Mesenchymal stem cell (in vitro differentiated cells and primary cell): ENCODE measurements around the gene PIGO.

Source experiments
- DNase-seq: peaks from one replicate; pipeline ENCODE4 v3.0.0-alpha.2; 2013
- H2AFZ ChIP-seq: one replicate; pipeline ENCODE4 v1.6.1; 2013; ENCODE audit warnings: low read depth, mild to moderate bottlenecking, control low read depth, inconsistent platforms, low read length, moderate library complexity
- H2AK5ac ChIP-seq: 2 replicates; pipeline ENCODE4 v1.6.1; 2013; ENCODE audit warnings: low read length, moderate library complexity, mild to moderate bottlenecking, inconsistent platforms; ENCODE audit not compliant: severe bottlenecking
- H2BK120ac ChIP-seq: one replicate; pipeline ENCODE4 v1.6.1; 2013; ENCODE audit warnings: low read depth, mild to moderate bottlenecking, inconsistent platforms, low read length, moderate library complexity
- H2BK12ac ChIP-seq, 2 experiments: one replicate each; pipeline ENCODE4 v1.6.1; 2013; ENCODE audit warnings: inconsistent platforms in 2 of 2, low read length in 2 of 2, mild to moderate bottlenecking in 2 of 2, moderate library complexity in 2 of 2, control low read depth in 1 of 2
- H2BK15ac ChIP-seq: one replicate; pipeline ENCODE4 v1.6.1; 2013; ENCODE audit warnings: mild to moderate bottlenecking, low read depth, inconsistent platforms; ENCODE audit not compliant: poor library complexity, severe bottlenecking
- H2BK5ac ChIP-seq: 2 replicates; pipeline ENCODE4 v1.6.1; 2013; ENCODE audit warnings: low read depth, mild to moderate bottlenecking, low read length, control low read depth, inconsistent platforms; ENCODE audit not compliant: poor library complexity, severe bottlenecking
- H3K14ac ChIP-seq, 2 experiments: one replicate each; pipeline ENCODE4 v1.6.1; 2013; ENCODE audit warnings: inconsistent platforms in 2 of 2, low read length in 2 of 2, control low read depth in 1 of 2, mild to moderate bottlenecking in 1 of 2, moderate library complexity in 1 of 2
- H3K18ac ChIP-seq, 2 experiments: one replicate each; pipeline ENCODE4 v1.6.1; 2013; ENCODE audit warnings: inconsistent platforms in 2 of 2, low read length in 2 of 2, control low read depth in 1 of 2, low read depth in 1 of 2, mild to moderate bottlenecking in 1 of 2
- H3K23ac ChIP-seq, 2 experiments: one replicate each; pipeline ENCODE4 v1.6.1; 2013; ENCODE audit warnings: inconsistent platforms in 2 of 2, low read length in 2 of 2, mild to moderate bottlenecking in 2 of 2, moderate library complexity in 2 of 2, control low read depth in 1 of 2
- H3K27ac ChIP-seq: 2 replicates; pipeline ENCODE4 v1.5.1; 2013; ENCODE audit warnings: mild to moderate bottlenecking, moderate library complexity, low read length, control low read depth, inconsistent platforms; ENCODE audit not compliant: poor library complexity, severe bottlenecking
- H3K27me3 ChIP-seq, 2 experiments: 2 replicates each; pipeline versions ENCODE4 v1.6.1 to v1.7.0; 2013; ENCODE audit warnings: low read length in 2 of 2, mild to moderate bottlenecking in 2 of 2, moderate library complexity in 2 of 2, control low read depth in 1 of 2, inconsistent platforms in 1 of 2; ENCODE audit not compliant: control insufficient read depth in 1 of 2, insufficient read depth in 1 of 2
- H3K36me3 ChIP-seq, 2 experiments: 2 replicates each; pipeline versions ENCODE4 v1.6.1 to v1.7.0; 2013; ENCODE audit warnings: low read length in 2 of 2, control low read depth in 1 of 2, inconsistent platforms in 1 of 2, low read depth in 1 of 2, mild to moderate bottlenecking in 1 of 2; ENCODE audit not compliant: insufficient read depth in 2 of 2, control insufficient read depth in 1 of 2
- H3K4ac ChIP-seq, 2 experiments: one replicate each; pipeline ENCODE4 v1.6.1; 2013; ENCODE audit warnings: inconsistent platforms in 2 of 2, low read length in 2 of 2, mild to moderate bottlenecking in 2 of 2, moderate library complexity in 2 of 2, control low read depth in 1 of 2, low read depth in 1 of 2
- H3K4me1 ChIP-seq: 2 replicates; pipeline ENCODE4 v1.6.1; 2013; ENCODE audit warnings: low read depth, low read length, control low read depth; ENCODE audit not compliant: control insufficient read depth, insufficient read depth
- H3K4me2 ChIP-seq: 2 replicates; pipeline ENCODE4 v1.6.1; 2013; ENCODE audit warnings: low read length, mild to moderate bottlenecking, inconsistent platforms; ENCODE audit not compliant: poor library complexity, severe bottlenecking
- H3K4me3 ChIP-seq, 2 experiments: 2 replicates each; pipeline versions ENCODE4 v1.5.1 to v1.7.0; 2013; ENCODE audit warnings: low read length in 2 of 2, mild to moderate bottlenecking in 2 of 2, control low read depth in 1 of 2, low read depth in 1 of 2; ENCODE audit not compliant: insufficient read depth in 1 of 2
- H3K79me1 ChIP-seq: replicated peaks from 2 replicates; pipeline ENCODE4 v1.6.1; 2013; ENCODE audit warnings: mild to moderate bottlenecking, control low read depth, low read length, inconsistent platforms; ENCODE audit not compliant: poor library complexity, severe bottlenecking
- H3K9ac ChIP-seq: 2 replicates; pipeline ENCODE4 v1.7.0; 2013; ENCODE audit warnings: mild to moderate bottlenecking, low read length, moderate library complexity
- H3K9me3 ChIP-seq: 2 replicates; pipeline ENCODE4 v1.7.0; 2013; ENCODE audit warnings: mild to moderate bottlenecking, low read length; ENCODE audit not compliant: control insufficient read depth
- H4K8ac ChIP-seq: one replicate; pipeline ENCODE4 v1.6.1; 2013; ENCODE audit warnings: inconsistent platforms, mild to moderate bottlenecking, low read length, moderate library complexity
- H4K91ac ChIP-seq: one replicate; pipeline ENCODE4 v1.6.1; 2013; ENCODE audit warnings: mild to moderate bottlenecking, low read length, inconsistent platforms
- WGBS: methylation state at CpG from one replicate; pipeline ENCODE4 v1.1.7; 2013; ENCODE audit warnings: mixed read lengths; 5-methylcytosine and 5-hydroxymethylcytosine counted together

Gene PIGO

DNA sequence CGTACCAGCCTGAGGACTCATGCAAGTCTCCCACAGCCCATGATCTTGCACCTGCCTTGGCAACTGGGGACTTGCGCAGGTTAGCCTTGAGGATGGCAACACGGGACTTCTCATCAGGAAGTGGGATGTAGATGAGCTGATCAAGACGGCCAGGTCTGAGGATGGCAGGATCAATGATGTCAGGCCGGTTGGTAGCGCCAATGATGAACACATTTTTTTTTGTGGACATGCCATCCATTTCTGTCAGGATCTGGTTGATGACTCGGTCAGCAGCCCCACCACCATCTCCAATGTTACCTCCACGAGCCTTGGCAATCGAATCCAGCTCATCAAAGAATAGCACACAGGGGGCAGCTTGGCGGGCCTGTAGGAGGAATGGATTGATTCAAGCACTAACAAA lies 37.0 kb downstream of the PIGO start:
- H4K91ac ChIP-seq, result no peak overlapping the region
- H2BK15ac ChIP-seq, result no peak overlapping the region
- DNase-seq, result no peak
- H3K4me1 ChIP-seq, result no peaks in the 10 kb centered on the region
- H3K4ac ChIP-seq, result no peak overlapping the region
- H3K4me3 ChIP-seq, result no peak overlapping the region
- no peak overlapping the region for H2BK120ac ChIP-seq
- H3K23ac ChIP-seq, result no peak overlapping the region
- no peak overlapping the region for H3K27ac ChIP-seq
- H2BK12ac ChIP-seq, result no peak overlapping the region
- peaks cover 71 to 100% of the 10 kb centered on the region in 2 experiments for H3K36me3 ChIP-seq
- H4K8ac ChIP-seq, result no peak overlapping the region
- 97% methylated on average over 10 of the region's 10 CpGs for WGBS
- H3K4me2 ChIP-seq, result no peak overlapping the region
- no peak overlapping the region for H3K18ac ChIP-seq
- H2AK5ac ChIP-seq, result no peak overlapping the region
- H2BK5ac ChIP-seq, result no peak overlapping the region
- H3K14ac ChIP-seq, result no peak overlapping the region
- H3K9ac ChIP-seq, result no peak overlapping the region
- H3K9me3 ChIP-seq, result no peaks in the 10 kb centered on the region
- no peaks in the 10 kb centered on the region for H3K27me3 ChIP-seq
- peaks cover 47% of the 10 kb centered on the region for H3K79me1 ChIP-seq
- no peak overlapping the region for H2AFZ ChIP-seq

DNA sequence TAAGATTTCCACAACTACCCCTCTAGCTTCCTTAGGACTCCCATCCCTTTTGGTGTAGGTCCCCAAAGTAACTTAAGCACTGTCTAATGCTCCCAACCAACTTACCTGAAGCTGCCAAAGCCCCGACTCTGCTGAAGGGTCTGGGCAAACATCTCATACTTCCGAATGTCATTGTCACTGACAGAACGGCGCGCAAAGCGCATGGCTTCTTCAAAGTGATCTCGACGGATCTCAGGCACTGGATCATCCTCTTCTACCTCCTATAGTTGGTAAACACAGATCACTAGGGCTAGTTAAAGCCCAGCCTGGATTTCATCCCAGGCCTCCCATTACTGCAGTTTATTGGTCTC lies 39.1 kb downstream of the PIGO start:
- Histone ChIP-seq H2BK15ac (no peak overlapping the region), H2AFZ (no peak overlapping the region), H2BK5ac (no peak overlapping the region), H4K8ac (no peak overlapping the region), H3K4me3 (no peak overlapping the region), H2AK5ac (no peak overlapping the region), H4K91ac (no peak overlapping the region), H3K36me3 (peaks cover 65 to 100% of the 10 kb centered on the region in 2 experiments), H3K4me1 (no peaks in the 10 kb centered on the region), H3K4ac (peak overlapping the region in 1 of 2 experiments; percentile 67), H2BK12ac (no peak overlapping the region), H3K23ac (no peak overlapping the region), H3K18ac (no peak overlapping the region), H3K9ac (no peak overlapping the region), H3K79me1 (peaks cover 39% of the 10 kb centered on the region), H3K27me3 (no peaks in the 10 kb centered on the region), H3K27ac (no peak overlapping the region), H3K4me2 (no peak overlapping the region), H3K9me3 (no peaks in the 10 kb centered on the region), H2BK120ac (no peak overlapping the region), H3K14ac (no peak overlapping the region)
- no peak for DNase-seq
- WGBS, result 98% methylated on average over 8 of the region's 8 CpGs

DNA sequence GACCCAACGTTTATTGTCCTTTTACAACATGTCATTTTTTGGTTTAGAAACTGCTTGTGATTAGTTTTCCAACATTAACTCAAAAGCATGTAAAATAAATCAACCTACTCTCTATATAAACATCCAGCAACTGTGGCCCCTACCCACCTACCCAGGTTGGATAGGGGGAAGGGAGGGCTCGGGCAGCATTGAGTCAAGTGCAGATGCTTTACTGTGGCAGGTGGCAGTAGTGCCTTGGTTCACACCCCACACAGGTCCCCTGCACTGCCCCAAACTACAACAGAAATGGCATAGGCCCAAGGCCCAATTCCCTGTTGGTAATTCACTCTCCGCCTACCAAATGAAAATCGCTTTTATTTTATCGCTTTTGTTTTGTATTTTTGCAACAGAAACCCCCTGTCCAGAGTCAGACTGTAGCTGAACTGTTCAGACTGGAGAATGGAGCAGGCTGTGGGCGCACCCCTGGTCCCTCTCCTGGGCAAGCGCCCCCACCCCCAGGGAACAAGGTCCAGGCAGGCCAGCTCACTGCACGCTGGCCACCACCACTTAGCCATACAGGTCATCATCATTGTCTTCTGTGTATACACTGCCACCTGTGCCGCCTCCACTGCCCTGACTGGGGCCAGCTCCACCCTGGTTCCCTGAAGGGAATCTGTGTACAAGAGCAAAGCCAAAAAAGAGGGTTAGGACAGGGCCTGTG lies 39.7 kb downstream of the PIGO start:
- H3K36me3 ChIP-seq, result peaks cover 63 to 98% of the 10 kb centered on the region in 2 experiments
- H4K8ac ChIP-seq, result no peak overlapping the region
- no peak overlapping the region for H3K14ac ChIP-seq
- no peak overlapping the region for H3K23ac ChIP-seq
- no peak overlapping the region for H2BK5ac ChIP-seq
- no peak overlapping the region for H3K4me2 ChIP-seq
- no peak overlapping the region for H3K18ac ChIP-seq
- no peak overlapping the region for H2BK120ac ChIP-seq
- no peak overlapping the region for H2BK15ac ChIP-seq
- no peak overlapping the region for H3K27ac ChIP-seq
- no peak overlapping the region for H3K4ac ChIP-seq
- H3K4me1 ChIP-seq, result no peaks in the 10 kb centered on the region
- peaks cover 37% of the 10 kb centered on the region for H3K79me1 ChIP-seq
- no peak overlapping the region for H3K9ac ChIP-seq
- H3K27me3 ChIP-seq, result no peaks in the 10 kb centered on the region
- whole genome bisulfite sequencing, result 99% methylated on average over 9 of the region's 9 CpGs
- H3K9me3 ChIP-seq, result no peaks in the 10 kb centered on the region
- H2AK5ac ChIP-seq, result no peak overlapping the region
- DNase-seq, result no peak
- no peak overlapping the region for H4K91ac ChIP-seq
- no peak overlapping the region for H2AFZ ChIP-seq
- no peak overlapping the region for H2BK12ac ChIP-seq
- no peak overlapping the region for H3K4me3 ChIP-seq

DNA sequence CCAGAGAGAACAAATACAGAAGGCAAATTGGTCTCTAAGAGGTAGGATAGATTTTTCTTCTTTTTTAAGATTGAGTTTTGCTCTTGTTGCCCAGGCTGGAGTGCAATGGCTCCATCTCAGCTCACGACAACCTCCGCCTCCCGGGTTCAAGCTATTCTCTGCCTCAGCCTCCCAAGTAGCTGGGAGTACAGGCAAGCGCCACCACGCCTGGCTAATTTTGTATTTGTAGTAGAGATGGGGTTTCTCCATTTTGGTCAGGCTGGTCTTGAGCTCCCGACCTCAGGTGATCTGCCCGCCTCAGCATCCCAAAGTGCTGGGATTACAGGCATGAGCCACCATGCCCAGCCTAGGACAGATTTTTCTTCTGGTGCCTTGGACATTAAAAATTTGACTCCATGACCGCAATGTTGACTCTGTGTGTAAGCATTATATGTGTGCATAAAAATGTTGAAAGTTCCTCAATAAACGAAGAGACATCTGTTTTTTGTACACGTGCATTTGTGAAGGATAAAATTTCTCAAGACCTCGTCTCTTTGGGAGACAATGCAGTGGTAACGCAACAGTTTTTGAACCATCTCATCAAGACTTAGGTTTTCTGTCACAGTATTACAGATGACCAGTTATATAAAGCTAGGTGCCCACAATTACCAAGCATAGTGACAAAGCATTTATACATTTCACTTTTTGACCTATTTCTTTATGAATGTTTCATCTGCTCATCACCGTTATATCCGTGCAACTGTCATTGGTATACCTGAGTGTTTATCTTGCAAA lies 41.3 kb downstream of the PIGO start:
- no peak overlapping the region for H3K27ac ChIP-seq
- H3K18ac ChIP-seq, result no peak overlapping the region
- H3K4me1 ChIP-seq, result no peaks in the 10 kb centered on the region
- no peaks in the 10 kb centered on the region for H3K9me3 ChIP-seq
- no peak overlapping the region for H3K4ac ChIP-seq
- H4K91ac ChIP-seq, result no peak overlapping the region
- no peak overlapping the region for H4K8ac ChIP-seq
- no peak overlapping the region for H2AK5ac ChIP-seq
- DNase-seq, result no peak
- H2BK120ac ChIP-seq, result no peak overlapping the region
- H3K36me3 ChIP-seq, result peaks cover 57 to 97% of the 10 kb centered on the region in 2 experiments
- H3K4me2 ChIP-seq, result no peak overlapping the region
- H2AFZ ChIP-seq, result no peak overlapping the region
- H3K4me3 ChIP-seq, result no peak overlapping the region
- H2BK5ac ChIP-seq, result no peak overlapping the region
- H3K27me3 ChIP-seq, result no peaks in the 10 kb centered on the region
- H2BK12ac ChIP-seq, result no peak overlapping the region
- WGBS, result 99% methylated on average over 14 of the region's 14 CpGs
- H3K14ac ChIP-seq, result no peak overlapping the region
- H3K23ac ChIP-seq, result no peak overlapping the region
- no peak overlapping the region for H3K9ac ChIP-seq
- H2BK15ac ChIP-seq, result no peak overlapping the region
- peaks cover 33% of the 10 kb centered on the region for H3K79me1 ChIP-seq
